ENCODE results near the gene ANKRD45. TPM values are rescaled to one million over a fixed set of nuclear protein-coding genes. Genes with fewer than 3 reads are reported as not detected.

The ANKRD45 gene
- polyA plus RNA-seq, 1 of the 3 experiments (the other 2 are of a cell fraction), result 1.8 TPM

GRCh38 chr1:173635116-173635515 is 34.5 kb downstream of the ANKRD45 start, which contains the start of gene TEX50:
TEX50 (plus strand) TSS chr1:173635338; CDS start chr1:173635522, 184 bp downstream.
- Histone ChIP-seq H2AFZ (ENCODE audit: low read depth) (no peak within 1 kb of the TSS), H3K4me1 (ENCODE audit: control insufficient read depth in 1 of 2, insufficient read depth in 2 of 2, low read depth in 1 of 2, low read length in 1 of 2) (no peaks in the 10 kb centered on the region), H3K4me2 (no peak within 1 kb of the TSS), H3K27me3 (ENCODE audit: insufficient read depth) (no peaks in the 10 kb centered on the region), H3K79me2 (ENCODE audit: insufficient read depth) (no peaks in the 10 kb centered on the region), H3K9me3 (0 out of 2 replicates have a peak, but pooled peaks cover 7% of the 10 kb centered on the region), H3K36me3 (replicated peaks in 1 of 2; ENCODE audit: control insufficient read depth in 1 of 2, insufficient read depth in 2 of 2, low read length in 1 of 2) (peaks cover 0 to 3% of the 10 kb centered on the region in 2 experiments), H3K9ac (no peak within 1 kb of the TSS), H3K27ac (ENCODE audit: low read depth in 2 of 2, low read length in 1 of 2) (no peak within 1 kb of the TSS), H4K20me1 (ENCODE audit: insufficient read depth) (no peaks in the 10 kb centered on the region), H3K4me3 (ENCODE audit: low read depth in 2 of 2, low read length in 1 of 2) (no peak within 1 kb of the TSS), H3F3A (replicated peaks; ENCODE audit: insufficient read depth) (no peaks in the 10 kb centered on the region), H3K9me2 (no peaks in the 10 kb centered on the region)
- WGBS (ENCODE audit: low lambda C conversion rate), result 43% methylated on average over 1 of the region's 1 CpG
- DNase-seq, result no peak
- CTCF ChIA-PET, result no interaction called here
- POLR2A ChIA-PET, result no interaction called here
- no peak for TF ChIP-seq TAF1 (IDR thresholded peaks at IDR 0.05; ENCODE audit: borderline replicate concordance, low read depth, low read length)
- no peak for TF ChIP-seq FOSL2 (IDR thresholded peaks at IDR 0.05; ENCODE audit: borderline replicate concordance, low read depth)
- TF ChIP-seq RCOR1 (IDR thresholded peaks at IDR 0.05; ENCODE audit: low read length), result no peak
- no peak for TF ChIP-seq PBX3 (IDR thresholded peaks at IDR 0.05)
- no peak for TF ChIP-seq RFX5 (IDR thresholded peaks at IDR 0.05; ENCODE audit: low read length)
- no peak for TF ChIP-seq EP300 (IDR thresholded peaks at IDR 0.05; ENCODE audit: borderline replicate concordance in 1 of 2, low read depth in 1 of 2, low read length in 1 of 2)
- no peak for TF ChIP-seq EZH2phosphoT487 (IDR thresholded peaks at IDR 0.05; ENCODE audit: borderline replicate concordance, low read depth)
- TF ChIP-seq CTCF (IDR thresholded peaks at IDR 0.05), result no peak
- TF ChIP-seq MAX (IDR thresholded peaks at IDR 0.05; ENCODE audit: low read depth), result no peak
- TF ChIP-seq NFIC (IDR thresholded peaks at IDR 0.05; ENCODE audit: borderline replicate concordance), result no peak
- TF ChIP-seq IRF3 (IDR thresholded peaks at IDR 0.05; ENCODE audit: low read depth, low read length), result no peak
- TF ChIP-seq USF2 (IDR thresholded peaks at IDR 0.05; ENCODE audit: borderline replicate concordance, low read depth, low read length), result no peak
- no peak for TF ChIP-seq CHD2 (IDR thresholded peaks at IDR 0.05; ENCODE audit: low read length, partially characterized antibody)
- TF ChIP-seq POLR2AphosphoS5 (IDR thresholded peaks at IDR 0.05; ENCODE audit: low read depth, low read length), result no peak
- no peak for TF ChIP-seq RAD21 (IDR thresholded peaks at IDR 0.05; ENCODE audit: low read length)
- no peak for TF ChIP-seq GABPA (IDR thresholded peaks at IDR 0.05; ENCODE audit: low read depth)
- no peak for TF ChIP-seq SIN3A (IDR thresholded peaks at IDR 0.05; ENCODE audit: borderline replicate concordance, low read depth, low read length)
- no peak for TF ChIP-seq USF1 (IDR thresholded peaks at IDR 0.05; ENCODE audit: borderline replicate concordance, low read depth)
- TF ChIP-seq ELF1 (IDR thresholded peaks at IDR 0.05), result no peak

Measured in SK-N-SH (cell line).